OCI-LY3 (cell line): Measurements from ENCODE around the gene MLPH.

ENCODE experiments used
- EZH2phosphoT487 ChIP-seq: fragments of 200-600 bp; shearing (Covaris generic); IDR thresholded peaks from 2 replicates; pipeline ENCODE4 v1.6.1; 2018; ENCODE audit warnings: antibody characterized with exemption, mixed run types, low read depth
- TF ChIP-seq, protein P1 (sequence below): fragments of 200-600, 300-600 bp; sonication (generic); IDR thresholded peaks from 2 replicates; pipeline ENCODE4 v1.5.1; 2014; ENCODE audit warnings: antibody characterized with exemption, low read length, low read depth

DNA sequence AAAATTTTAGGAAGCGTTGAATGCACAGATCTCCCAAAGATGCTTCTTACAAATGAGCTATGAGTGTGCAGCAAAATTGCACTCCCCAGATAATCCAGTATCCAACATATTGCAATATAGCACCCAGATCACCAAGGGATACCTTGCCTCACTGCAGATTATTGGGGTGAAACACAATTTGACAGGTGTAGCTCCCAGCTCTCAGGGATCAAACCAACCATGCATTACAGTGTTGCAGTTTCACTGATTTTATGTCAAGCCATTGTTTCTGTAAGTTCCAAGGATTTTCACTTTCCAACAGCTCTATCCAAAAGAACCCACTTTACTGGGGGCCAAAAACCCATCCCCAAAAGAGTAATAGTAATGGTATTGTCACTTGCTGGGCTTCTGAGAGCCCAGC lies 68.5 kb downstream of the MLPH start:
- TF ChIP-seq, protein P1, sequence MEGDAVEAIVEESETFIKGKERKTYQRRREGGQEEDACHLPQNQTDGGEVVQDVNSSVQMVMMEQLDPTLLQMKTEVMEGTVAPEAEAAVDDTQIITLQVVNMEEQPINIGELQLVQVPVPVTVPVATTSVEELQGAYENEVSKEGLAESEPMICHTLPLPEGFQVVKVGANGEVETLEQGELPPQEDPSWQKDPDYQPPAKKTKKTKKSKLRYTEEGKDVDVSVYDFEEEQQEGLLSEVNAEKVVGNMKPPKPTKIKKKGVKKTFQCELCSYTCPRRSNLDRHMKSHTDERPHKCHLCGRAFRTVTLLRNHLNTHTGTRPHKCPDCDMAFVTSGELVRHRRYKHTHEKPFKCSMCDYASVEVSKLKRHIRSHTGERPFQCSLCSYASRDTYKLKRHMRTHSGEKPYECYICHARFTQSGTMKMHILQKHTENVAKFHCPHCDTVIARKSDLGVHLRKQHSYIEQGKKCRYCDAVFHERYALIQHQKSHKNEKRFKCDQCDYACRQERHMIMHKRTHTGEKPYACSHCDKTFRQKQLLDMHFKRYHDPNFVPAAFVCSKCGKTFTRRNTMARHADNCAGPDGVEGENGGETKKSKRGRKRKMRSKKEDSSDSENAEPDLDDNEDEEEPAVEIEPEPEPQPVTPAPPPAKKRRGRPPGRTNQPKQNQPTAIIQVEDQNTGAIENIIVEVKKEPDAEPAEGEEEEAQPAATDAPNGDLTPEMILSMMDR, result no peak
- no peak for TF ChIP-seq EZH2phosphoT487
